NCI-H146 (cell line): Measurements from ENCODE around the gene CD47.

Experiments used
- DNase-seq: peaks from one replicate; lab custom pipeline; 2025; lab: John Stamatoyannopoulos, UW

Gene CD47

GRCh38 chr3:108091498-108092250 is 843 bp upstream of the CD47 start:
- peak; percentile 40 for DNase-seq

- peak; percentile 79 for DNase-seq
Measured at GRCh38 chr3:108090049-108090700, 656 bp downstream of the CD47 start.

- DNase-seq, result peak; percentile 48
Measured at GRCh38 chr3:108089579-108089978, 1.3 kb downstream of the CD47 start.

DNA sequence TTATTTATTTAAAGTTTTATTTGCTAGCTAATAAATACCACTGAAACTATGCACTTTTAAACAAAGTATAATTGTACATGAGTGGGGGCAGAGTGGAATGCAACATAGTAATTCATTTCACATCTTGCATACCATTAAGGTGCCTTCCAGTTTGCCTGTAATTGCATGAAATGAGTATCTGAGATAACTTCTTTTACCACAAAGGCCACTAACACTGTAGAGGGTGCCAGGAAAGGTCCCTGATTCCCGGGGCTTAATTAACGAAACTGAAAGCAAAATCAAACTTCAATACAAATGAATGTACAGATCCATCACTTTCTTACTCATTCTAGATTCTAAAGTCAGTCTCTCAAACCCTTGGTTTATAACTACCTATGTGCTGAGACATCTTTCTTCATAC is 2.1 kb downstream of the CD47 start:
- peak; percentile 56 for DNase-seq

- DNase-seq, result peak; percentile 36
Measured at GRCh38 chr3:108088146-108088545, 2.7 kb downstream of the CD47 start.

GRCh38 chr3:108086653-108087052 is 4.2 kb downstream of the CD47 start:
- no peak for DNase-seq

GRCh38 chr3:108085810-108086350 is 5.0 kb downstream of the CD47 start:
- DNase-seq, result no peak

GRCh38 chr3:108085370-108085769 is 5.5 kb downstream of the CD47 start:
- DNase-seq, result no peak

GRCh38 chr3:108079877-108080276 is 11.0 kb downstream of the CD47 start:
- DNase-seq, result no peak

DNA sequence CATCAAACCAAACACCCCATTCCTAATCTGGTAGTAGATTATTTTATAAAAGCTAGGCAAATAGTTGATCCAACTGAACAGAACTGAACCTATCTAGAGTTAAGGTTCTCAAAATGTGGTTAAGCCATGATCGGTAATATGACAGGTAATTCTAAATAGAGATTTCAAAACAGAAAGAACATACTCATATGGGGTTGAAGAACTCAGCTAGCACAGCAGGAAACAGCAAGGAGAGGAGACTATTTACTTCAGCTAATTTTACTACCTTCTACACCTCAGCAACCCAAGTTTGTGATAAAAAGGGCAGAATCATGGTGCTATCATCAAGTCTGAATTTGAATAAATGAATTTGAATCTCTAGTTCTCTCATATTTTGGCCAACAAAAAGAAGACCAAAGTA is 11.8 kb downstream of the CD47 start:
- no peak for DNase-seq

DNA sequence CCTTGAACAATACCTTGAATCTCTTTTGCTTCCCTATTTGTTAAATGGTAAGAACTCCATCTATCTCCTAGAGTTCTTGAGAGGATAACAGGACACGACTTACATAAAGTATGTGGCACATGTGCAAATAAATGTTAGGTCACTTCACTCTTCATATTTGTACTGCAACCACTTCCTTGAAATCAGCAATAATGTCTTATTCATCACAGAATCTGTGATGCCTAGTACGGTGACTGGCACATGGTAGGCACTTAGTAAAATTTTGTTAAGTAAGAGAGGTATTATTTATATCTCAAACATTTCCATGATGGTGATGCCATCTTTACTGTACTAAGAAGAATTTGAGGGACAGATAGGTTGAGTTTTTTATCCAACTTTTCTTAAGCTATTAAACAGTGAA is 14.3 kb downstream of the CD47 start:
- no peak for DNase-seq

DNA sequence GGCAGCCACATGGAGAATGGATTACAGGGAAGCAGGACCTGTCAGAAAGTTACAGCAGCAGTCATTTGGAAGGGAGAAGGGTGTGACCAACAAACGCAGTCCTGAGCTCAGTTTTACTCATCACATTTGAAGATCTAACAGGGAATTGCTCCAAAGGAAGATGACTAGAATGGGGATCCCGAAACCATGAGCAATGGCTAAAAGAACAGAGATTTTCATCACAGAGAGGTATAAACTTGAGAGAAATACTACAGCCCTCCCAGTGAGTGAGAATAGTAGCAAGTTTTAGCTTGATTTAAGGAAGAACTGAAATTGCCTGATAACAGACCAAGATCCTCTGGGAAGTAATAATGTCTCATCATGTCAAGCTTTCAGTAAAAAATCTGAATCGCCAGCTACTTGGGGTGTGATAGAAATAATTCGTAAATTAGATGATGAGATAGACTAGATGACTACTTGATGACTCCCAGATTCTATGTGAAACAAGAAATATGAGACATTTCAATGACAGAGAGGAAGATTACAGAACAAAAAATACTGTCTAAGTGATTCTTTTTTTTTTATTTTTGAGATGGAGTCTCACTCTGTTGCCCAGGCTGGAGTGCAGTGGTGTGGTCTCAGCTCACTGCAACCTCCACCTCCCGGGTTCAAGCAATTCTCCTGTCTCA is 16.9 kb downstream of the CD47 start:
- DNase-seq, result no peak

- DNase-seq, result no peak
Measured at GRCh38 chr3:108071368-108071767, 19.5 kb downstream of the CD47 start.

DNA sequence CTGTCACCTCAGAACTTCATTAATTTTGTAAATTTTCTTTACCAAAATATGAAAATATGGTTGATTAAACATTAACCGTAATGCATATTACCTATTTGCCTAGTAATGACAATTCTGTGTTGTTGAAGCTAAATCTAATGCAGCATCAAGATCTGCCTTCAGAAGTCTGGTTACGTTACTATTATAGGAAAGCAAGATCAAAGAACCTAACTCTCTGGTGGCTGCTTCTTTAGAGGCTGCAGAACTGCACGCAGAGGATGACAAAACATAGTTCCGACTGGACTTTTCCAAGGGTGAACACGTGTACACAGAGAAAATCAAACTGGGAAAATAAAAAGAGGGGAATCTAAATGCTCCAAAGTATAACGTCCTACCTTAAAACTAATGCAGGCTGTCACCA is 20.5 kb downstream of the CD47 start:
- no peak for DNase-seq

- DNase-seq, result no peak
Measured at GRCh38 chr3:108067768-108068167, 23.1 kb downstream of the CD47 start.

DNA sequence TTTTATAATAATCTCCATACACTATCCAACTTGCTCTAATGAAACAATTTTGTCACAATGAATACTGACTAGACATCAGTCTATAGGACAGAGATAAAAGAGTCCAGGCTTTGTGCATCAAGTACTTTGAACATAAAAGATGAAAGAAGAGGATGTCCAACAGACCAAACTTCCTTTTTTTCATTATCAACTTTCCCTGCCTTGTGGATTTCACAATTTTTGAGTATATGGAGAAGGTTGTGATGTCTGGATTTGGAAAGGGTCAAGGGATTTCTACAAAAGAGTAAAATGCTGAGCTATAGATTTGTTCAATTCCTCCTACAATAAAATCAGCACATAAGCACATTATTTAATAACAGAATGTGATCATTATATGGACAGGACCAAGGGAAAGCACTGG is 25.7 kb downstream of the CD47 start:
- no peak for DNase-seq

DNA sequence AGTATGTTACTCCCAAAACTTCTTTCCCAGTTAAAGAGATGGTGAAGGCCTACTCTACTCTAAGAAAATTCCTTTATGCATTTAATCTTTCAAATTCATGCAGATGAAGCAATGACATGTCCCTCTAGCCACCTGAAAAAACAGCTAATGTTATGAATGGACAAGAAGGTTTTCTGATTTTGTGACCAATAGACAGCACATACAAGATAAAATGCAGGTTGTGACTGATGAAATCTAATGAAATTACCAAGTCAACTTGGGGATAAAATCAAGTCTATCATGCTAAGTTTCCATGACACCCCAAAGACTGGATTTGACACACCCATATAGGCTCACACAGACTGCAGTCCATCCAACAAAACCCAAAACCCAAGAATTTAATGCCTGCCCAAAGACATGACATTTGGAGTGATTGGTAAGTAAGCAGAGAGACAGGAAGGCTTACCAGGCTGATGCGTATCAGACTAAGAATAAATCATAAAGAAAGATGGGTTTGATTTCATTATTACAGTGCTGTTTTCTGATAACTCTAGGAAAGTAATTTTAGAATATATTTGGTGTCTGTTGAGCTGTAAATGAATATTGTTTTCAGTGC is 26.4 kb downstream of the CD47 start:
- no peak for DNase-seq

- DNase-seq, result no peak
Measured at GRCh38 chr3:108062051-108062450, 28.8 kb downstream of the CD47 start.

GRCh38 chr3:108060331-108060730 is 30.5 kb downstream of the CD47 start:
- DNase-seq, result no peak

DNA sequence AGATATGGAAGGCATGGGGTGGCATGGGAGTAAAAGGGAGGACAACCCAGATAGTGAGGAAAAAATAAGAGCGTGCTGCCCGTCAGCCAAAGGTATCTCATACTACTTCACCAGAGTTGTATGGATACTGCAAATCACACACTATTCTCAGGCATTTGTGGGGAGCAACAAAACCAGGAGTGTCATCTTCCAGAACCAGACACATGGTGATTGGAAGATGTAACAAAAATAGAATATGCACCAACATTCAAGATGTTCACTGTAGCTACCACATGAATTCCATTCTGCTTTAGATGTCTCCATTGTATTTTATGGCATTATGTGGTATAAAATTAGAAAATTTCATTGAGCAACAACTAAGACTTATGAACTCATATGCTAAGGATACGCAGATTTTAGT is 34.9 kb downstream of the CD47 start:
- no peak for DNase-seq

- no peak for DNase-seq
Measured at GRCh38 chr3:108054935-108055334, 35.9 kb downstream of the CD47 start.

DNA sequence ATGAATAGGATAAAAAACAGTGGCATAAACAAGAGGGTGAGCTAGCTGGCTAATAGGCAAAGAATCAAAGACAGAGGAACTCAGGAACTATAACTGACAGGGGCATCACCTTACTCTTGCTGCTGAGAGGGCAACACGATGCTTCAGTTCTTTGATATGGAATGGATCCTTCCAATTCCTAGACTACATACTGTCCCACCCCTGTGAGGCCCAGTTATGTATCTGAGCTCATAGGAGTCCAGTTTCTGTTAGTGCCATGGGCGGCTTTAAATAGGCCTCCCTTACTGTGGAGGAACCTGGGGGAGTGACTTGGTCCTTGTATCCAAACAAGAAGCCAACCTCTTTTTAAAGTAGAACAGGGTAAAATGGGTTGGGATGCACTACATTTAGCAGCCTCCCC is 37.3 kb downstream of the CD47 start:
- no peak for DNase-seq

- no peak for DNase-seq
Measured at GRCh38 chr3:108053067-108053466, 37.8 kb downstream of the CD47 start.
